Skeletal muscle satellite cell (primary cell): Measurements from ENCODE around the gene S1PR5. TPM values are rescaled to one million over a fixed set of nuclear protein-coding genes. Genes with fewer than 3 reads are reported as not detected.
A peak's percentile ranks its signal among the peaks of the same experiment; 100 is the strongest.

Experiments
- H3K27me3 ChIP-seq: 2 replicates; pipeline ENCODE4 v1.7.0; 2013; ENCODE audit warnings: low read length; ENCODE audit not compliant: control insufficient read depth, insufficient read depth
- H3K36me3 ChIP-seq: 2 replicates; pipeline ENCODE4 v1.7.0; 2013; ENCODE audit warnings: mild to moderate bottlenecking, control low read depth, low read length; ENCODE audit not compliant: insufficient read depth
- H3K4me1 ChIP-seq: 2 replicates; pipeline ENCODE4 v1.7.0; 2013; ENCODE audit warnings: low read length; ENCODE audit not compliant: control insufficient read depth, insufficient read depth
- H3K4me2 ChIP-seq: 2 replicates; pipeline ENCODE4 v1.7.0; 2013; ENCODE audit warnings: mild to moderate bottlenecking, low read length
- H3K4me3 ChIP-seq: 2 replicates; pipeline ENCODE4 v1.7.0; 2013; ENCODE audit warnings: low read length
- H3K9ac ChIP-seq: 2 replicates; pipeline ENCODE4 v1.7.0; 2013; ENCODE audit warnings: mild to moderate bottlenecking, low read depth, low read length, moderate library complexity
- H3K9me3 ChIP-seq: replicated peaks from 2 replicates; pipeline ENCODE4 v1.7.0; 2013; ENCODE audit warnings: mild to moderate bottlenecking, control low read depth, low read length
- total RNA-seq: library from RNA; depleted of rRNA; stranded (reverse); fragments of >200 nt; gene quantifications from 2 replicates; pipeline ENCODE4 v1.2.3, GENCODE V29; 2012; rRNA removed

S1PR5 gene, protein sequence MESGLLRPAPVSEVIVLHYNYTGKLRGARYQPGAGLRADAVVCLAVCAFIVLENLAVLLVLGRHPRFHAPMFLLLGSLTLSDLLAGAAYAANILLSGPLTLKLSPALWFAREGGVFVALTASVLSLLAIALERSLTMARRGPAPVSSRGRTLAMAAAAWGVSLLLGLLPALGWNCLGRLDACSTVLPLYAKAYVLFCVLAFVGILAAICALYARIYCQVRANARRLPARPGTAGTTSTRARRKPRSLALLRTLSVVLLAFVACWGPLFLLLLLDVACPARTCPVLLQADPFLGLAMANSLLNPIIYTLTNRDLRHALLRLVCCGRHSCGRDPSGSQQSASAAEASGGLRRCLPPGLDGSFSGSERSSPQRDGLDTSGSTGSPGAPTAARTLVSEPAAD
- total RNA-seq, result 0.25 TPM in 1 of 2 replicates, not detected in the other

DNA sequence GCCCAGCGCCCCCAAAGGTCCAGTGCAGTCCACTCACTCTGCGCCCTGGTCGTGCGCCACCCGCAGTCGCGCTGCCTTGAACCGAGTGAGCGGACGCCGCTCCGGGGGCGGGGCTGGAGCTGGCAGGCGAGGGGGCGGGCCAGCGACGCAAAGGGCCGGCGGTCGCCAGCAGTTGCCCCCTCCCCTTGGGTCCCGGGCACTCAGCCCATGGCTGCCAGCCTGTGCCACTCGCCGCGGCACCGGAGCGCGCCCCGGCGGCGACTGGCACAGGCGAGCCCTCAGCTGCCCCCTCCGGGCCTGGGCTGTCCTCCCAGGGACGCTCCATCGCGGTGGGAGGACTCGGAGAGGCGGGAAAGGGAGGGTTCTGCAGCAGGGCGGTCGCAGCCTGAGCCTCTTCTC is at the start of gene S1PR5:
TSS of gene S1PR5 (minus strand) at position 87 of the 399 bp plus-strand sequence. CDS start 2,436 bp downstream, outside the sequence.
- Histone ChIP-seq H3K36me3 (no peaks in the 10 kb centered on the region), H3K9ac (no peak within 1 kb of the TSS), H3K4me2 (peak within 1 kb of the TSS; percentile 72), H3K4me3 (peak within 1 kb of the TSS; percentile 59), H3K4me1 (peaks cover 19% of the 10 kb centered on the region), H3K27me3 (peaks cover 57% of the 10 kb centered on the region), H3K9me3 (no peaks in the 10 kb centered on the region)

DNA sequence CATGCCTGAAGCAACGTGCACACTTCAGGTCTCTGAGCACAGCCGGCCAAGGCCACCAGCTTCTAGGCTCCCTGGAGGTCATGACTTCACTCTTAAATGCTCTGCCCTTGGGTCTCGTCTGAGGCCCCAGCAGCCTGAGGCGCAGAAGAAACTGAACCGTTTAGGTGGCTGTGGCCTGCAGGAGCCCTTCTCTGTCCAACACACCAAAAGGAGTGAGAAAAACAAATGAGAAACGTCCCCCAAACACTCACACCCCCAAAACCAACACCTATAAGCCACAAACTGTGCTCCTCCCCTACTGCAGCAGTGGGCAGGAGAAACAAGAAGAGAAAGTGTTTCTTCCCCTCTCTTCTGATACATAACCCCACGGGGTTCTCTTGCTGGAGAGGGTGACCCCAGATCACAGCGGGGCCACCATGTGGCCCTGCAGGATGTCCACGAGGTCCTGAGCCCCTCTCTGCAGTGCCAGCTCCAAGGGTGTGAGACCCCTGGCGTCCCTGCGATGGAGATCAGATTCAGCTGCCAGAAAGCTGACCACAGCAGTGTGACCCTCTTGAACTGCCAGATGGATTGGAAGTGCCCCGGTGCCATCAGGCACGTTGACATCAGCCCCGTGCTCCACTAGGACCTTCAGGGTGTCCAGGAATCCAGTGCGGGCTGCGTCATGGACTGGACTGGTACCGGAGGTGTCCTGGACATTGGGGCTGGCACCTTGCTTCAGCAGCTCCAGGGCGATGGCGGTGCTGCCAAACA is 49.6 kb upstream of the S1PR5 start:
- peaks cover 31% of the 10 kb centered on the region for H3K4me1 ChIP-seq
- no peaks in the 10 kb centered on the region for H3K9me3 ChIP-seq
- peak overlapping the region; percentile 70 for H3K9ac ChIP-seq
- H3K27me3 ChIP-seq, result no peaks in the 10 kb centered on the region
- peak overlapping the region; percentile 98 for H3K4me3 ChIP-seq
- H3K4me2 ChIP-seq, result peak overlapping the region; percentile 87
- H3K36me3 ChIP-seq, result peaks cover 6% of the 10 kb centered on the region

DNA sequence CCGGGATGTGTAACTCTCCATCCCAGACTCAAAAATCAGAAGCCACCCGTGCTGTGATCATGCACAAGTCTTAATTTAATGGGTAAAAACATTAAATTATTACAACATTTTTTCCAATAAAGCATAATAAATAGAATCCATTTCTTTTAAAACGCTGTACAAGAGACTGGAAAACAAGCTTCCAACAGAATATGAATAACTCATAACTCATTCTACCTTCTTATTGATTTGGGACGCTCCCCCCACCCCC is 49.1 kb upstream of the S1PR5 start:
- H3K4me2 ChIP-seq, result peak overlapping the region; percentile 87

DNA sequence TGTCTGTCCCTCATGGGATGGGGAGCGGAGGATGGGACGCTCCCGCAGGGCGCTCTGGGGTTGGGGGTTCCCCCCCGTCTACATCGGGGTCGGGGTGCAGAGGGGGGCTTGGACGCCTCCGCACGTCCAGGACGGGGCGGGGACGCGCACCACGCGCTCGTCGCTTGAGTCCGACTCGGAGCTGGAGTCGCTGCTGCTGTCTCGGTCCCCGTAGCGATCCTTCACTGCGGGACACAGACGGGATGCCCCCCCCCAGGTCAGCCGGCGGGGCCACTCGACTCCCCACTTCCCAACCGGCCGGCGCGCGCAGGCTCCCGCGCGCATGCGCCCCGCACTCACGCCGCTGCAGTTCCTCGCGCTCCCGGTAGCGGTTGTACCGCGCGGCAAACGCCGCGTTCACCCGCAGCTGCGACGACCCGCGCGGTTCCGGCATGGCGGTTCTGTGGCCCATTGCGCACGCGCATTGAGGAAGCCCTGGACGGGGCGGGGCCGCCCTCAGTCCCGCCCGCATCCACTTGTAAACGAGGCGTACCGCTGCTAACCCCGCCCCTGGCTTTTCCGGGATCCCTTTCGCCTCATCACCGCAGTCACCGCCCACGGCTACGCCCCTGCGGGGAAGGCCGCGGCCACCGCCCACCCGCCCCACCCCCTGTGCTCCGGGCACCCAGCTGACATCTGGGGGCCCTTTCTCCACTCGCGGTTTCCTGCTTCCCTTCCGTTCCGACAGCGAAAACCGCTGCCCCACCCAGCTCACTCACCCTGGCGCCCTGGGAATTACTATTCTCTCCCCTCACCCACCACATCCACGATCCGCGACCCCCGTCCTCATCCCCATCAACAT is 48.5 kb upstream of the S1PR5 start, which contains the start of gene KRI1:
TSS of gene KRI1 (minus strand) at position 444 of the 841 bp plus-strand sequence. CDS start at position 433, 11 bp downstream.
- Histone ChIP-seq H3K4me3 (peak within 1 kb of the TSS; percentile 98), H3K36me3 (peaks cover 7% of the 10 kb centered on the region), H3K9ac (peak within 1 kb of the TSS; percentile 96)

More for the DNA sequence above, 49.1 kb upstream of the S1PR5 start:
- Histone ChIP-seq H3K4me3 (peak overlapping the region; percentile 98), H3K27me3 (no peaks in the 10 kb centered on the region), H3K9ac (peak overlapping the region; percentile 70), H3K9me3 (no peaks in the 10 kb centered on the region), H3K36me3 (peaks cover 6% of the 10 kb centered on the region), H3K4me1 (peaks cover 31% of the 10 kb centered on the region)

DNA sequence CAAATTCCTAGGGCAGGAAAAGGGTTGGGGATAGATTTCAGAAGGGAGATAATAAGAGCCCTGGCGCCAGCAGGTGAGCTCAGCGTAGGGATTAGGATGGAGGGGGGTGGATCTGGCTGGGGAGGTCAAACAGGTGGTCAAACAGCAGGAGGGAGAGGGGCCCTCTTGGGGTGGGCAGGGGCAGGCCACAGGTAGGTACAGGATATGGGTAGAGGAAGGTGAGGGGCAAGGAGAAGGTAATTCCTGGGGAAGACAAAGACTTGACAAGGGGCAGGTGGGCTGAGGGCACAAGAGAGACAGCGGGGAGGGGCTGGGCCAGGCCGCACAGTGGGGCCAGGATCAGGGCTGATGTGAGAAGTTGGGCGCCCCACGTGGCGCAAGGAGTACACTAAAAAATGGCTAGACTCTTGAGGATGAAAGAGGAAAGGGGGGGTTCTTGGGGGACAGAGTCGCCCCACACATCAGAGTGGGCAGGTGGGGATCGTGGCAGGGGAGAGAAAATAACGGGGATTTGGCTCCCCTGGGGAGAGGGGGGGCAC is 47.9 kb upstream of the S1PR5 start:
- peaks cover 14% of the 10 kb centered on the region for H3K36me3 ChIP-seq

More for the DNA sequence above, 48.5 kb upstream of the S1PR5 start, which contains the start of gene KRI1:
- H3K9me3 ChIP-seq, result no peaks in the 10 kb centered on the region
- peak within 1 kb of the TSS; percentile 87 for H3K4me2 ChIP-seq
- no peaks in the 10 kb centered on the region for H3K27me3 ChIP-seq
- peaks cover 31% of the 10 kb centered on the region for H3K4me1 ChIP-seq

DNA sequence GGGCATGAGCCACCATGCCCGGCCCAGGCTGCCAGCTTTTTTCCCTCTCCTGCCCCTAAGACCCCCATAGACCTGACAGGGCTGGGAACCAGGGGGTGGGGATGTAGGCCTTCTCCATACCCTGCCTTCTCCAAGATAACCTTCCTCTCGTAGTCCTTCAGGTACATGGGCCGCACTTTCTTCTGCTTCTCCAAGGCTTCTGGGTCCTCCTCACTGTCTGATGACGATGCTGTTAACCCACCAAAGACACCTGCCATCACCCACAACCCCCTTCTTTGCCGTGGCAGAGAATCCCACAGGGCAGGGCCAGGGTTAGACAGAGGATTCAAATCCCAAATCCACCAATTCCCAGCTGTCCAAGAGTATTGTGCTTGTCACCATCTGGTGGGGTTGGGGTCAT is 45.4 kb upstream of the S1PR5 start:
- Histone ChIP-seq H3K4me3 (no peak overlapping the region), H3K9me3 (no peaks in the 10 kb centered on the region), H3K4me1 (peaks cover 24% of the 10 kb centered on the region), H3K4me2 (no peak overlapping the region), H3K36me3 (peaks cover 31% of the 10 kb centered on the region), H3K27me3 (no peaks in the 10 kb centered on the region), H3K9ac (no peak overlapping the region)

More for the DNA sequence above, 47.9 kb upstream of the S1PR5 start:
- H3K9me3 ChIP-seq, result no peaks in the 10 kb centered on the region
- H3K4me2 ChIP-seq, result peak overlapping the region; percentile 87
- peaks cover 31% of the 10 kb centered on the region for H3K4me1 ChIP-seq
- peak overlapping the region; percentile 96 for H3K9ac ChIP-seq
- peak overlapping the region; percentile 98 for H3K4me3 ChIP-seq
- no peaks in the 10 kb centered on the region for H3K27me3 ChIP-seq

DNA sequence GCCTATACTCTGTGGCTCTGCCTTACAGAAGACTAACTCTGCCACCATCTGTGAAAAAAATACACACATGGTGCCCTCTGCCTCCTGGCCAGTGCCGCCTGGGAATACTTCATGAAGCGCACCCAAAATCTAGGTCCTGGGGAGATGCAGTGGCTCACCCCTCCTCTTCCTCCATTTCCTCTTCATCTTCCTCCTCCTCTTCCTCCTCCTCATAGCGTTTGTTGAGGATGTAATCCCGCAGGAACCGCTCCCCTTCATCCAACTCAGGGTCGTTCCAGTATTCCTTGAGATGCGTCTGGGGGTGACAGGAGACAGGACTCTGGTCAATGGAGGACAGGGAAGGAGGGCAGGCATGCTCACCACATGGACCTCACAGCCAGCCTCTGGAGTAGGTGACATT is 42.9 kb upstream of the S1PR5 start:
- no peak overlapping the region for H3K4me3 ChIP-seq
- peaks cover 44% of the 10 kb centered on the region for H3K36me3 ChIP-seq
- H3K9me3 ChIP-seq, result no peaks in the 10 kb centered on the region
- H3K9ac ChIP-seq, result no peak overlapping the region
- peaks cover 8% of the 10 kb centered on the region for H3K4me1 ChIP-seq
- H3K27me3 ChIP-seq, result no peaks in the 10 kb centered on the region
- no peak overlapping the region for H3K4me2 ChIP-seq

DNA sequence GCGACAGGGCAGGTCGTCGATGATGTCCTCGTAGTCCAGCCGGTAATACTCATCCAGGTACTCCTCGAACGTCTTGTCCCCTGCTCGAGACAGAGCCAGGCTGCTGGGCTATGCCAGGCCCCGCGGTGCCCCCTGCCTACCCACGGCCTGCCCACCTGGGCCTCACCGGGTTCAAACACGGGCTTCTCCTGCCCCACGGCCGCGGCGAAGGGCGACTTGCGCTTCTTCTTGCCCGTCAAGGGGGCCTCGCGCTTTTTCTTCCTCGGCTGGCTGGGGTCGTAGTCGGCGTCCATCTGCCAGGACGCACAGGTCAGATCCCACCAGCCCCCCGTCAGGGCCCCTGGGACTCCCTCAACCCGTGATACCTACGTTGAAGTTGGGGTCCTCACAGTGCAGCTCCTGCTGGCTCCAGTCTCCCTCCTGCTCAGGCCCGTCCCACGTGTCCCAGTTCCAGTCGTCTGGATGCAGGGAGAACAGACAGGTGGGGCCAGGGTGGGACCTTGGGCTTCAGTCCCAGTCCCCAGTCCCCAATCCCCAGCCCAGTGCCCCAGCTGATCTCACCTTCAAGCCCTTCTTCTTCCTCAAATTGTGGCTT is 40.5 kb upstream of the S1PR5 start:
- H3K4me1 ChIP-seq, result no peaks in the 10 kb centered on the region
- H3K4me3 ChIP-seq, result no peak overlapping the region

DNA sequence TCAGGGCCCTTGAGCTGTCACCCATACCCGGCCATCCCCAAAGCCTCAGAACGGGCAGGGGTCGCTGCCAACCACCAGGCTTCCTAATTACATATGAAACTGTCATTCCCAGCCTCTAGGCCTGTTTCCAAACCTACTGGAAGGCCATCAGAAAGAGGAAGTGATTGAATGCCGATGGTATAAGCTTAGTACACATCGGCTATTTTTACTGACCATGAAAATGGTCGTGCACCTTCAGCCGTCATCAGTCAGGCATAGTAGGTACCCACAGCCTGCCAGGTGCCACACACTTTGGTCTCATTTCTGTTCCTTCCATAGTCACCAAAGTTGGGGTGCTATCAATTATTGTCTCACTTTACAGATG is 38.3 kb upstream of the S1PR5 start:
- Histone ChIP-seq H3K4me3 (no peak overlapping the region), H3K4me1 (no peaks in the 10 kb centered on the region), H3K36me3 (peaks cover 68% of the 10 kb centered on the region), H3K9ac (no peak overlapping the region), H3K4me2 (no peak overlapping the region), H3K9me3 (no peaks in the 10 kb centered on the region), H3K27me3 (no peaks in the 10 kb centered on the region)

More for the DNA sequence above, 40.5 kb upstream of the S1PR5 start:
- Histone ChIP-seq H3K4me2 (no peak overlapping the region), H3K9ac (no peak overlapping the region), H3K9me3 (no peaks in the 10 kb centered on the region), H3K36me3 (peaks cover 68% of the 10 kb centered on the region), H3K27me3 (no peaks in the 10 kb centered on the region)

DNA sequence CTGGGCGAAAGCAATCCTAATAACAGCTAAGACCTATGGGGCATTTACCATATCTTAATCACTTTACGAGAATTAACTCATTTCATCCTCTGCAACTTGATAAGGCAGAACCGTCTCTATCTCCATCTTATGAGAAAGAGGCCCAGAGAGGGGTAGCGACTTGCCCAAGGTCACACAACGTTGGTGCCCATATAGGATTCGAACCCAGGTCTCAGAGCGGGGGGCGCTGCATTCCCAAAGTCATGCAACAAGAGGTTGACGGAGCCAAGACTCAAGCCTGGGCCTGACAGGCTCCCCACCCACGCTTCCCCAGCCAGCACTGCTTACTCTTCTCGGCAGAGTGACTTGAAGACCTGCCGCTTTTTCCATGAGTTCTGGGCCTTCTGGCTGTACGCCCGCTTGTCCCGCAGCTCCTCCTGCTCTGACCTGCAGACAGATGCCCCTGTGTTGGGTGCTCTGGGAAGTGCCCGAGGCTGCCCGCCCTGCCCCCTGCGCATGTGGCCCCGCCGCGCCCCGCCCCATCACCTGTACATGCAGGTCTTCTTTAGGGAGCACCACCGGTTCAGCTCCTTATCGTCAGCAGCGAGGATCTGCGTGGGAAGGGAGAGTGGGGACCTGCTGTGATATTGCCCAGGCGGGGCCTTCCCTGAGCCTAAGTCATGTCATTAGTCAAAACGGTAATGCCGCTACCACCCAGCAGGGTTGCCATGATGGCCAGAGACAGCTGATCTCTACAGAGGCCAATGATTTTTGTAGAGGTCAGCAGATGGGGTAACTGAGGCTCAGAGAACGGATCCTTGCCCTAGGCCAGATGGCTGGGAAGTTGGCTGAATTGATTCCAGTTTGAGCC is 37.7 kb upstream of the S1PR5 start:
- Histone ChIP-seq H3K27me3 (no peaks in the 10 kb centered on the region), H3K36me3 (peaks cover 66% of the 10 kb centered on the region), H3K4me2 (no peak overlapping the region), H3K4me3 (no peak overlapping the region), H3K9me3 (no peaks in the 10 kb centered on the region), H3K4me1 (no peaks in the 10 kb centered on the region), H3K9ac (no peak overlapping the region)
